IMR-90 (cell line): ENCODE data around the gene HK3. TPM values are rescaled to one million over a fixed set of nuclear protein-coding genes. Genes with fewer than 3 reads are reported as not detected.

ENCODE experiments used
- ATAC-seq: fragments of 200-7000 bp; cut with Tn5 transposase; 2 replicates; pipeline ENCODE4 v1.9.1; 2020; ENCODE audit warnings: low read depth, mild to moderate bottlenecking, moderate library complexity
- BruUV-seq: library from RNA; stranded (reverse); fragments of 400-500 nt; replicated peaks from 2 replicates; lab custom pipeline; 2021; lab: Mats Ljungman, UMichigan
- CTCF ChIA-PET: fragments of 300-600 bp; formaldehyde crosslinking; extraction: SDS; loops from one replicate; lab custom pipeline; 2021; ENCODE audit warnings: antibody characterized with exemption; lab: Yijun Ruan, JAX
- POLR2A ChIA-PET: fragments of 300-600 bp; sonication (Branson Sonifier 250); formaldehyde crosslinking; loops from one replicate; lab custom pipeline; 2022; ENCODE audit warnings: antibody characterized with exemption; ENCODE audit not compliant: unreplicated experiment; lab: Charles Lee
- DNase-seq: peaks from one replicate; pipeline ENCODE4 v3.0.0; 2013
- H2AFZ ChIP-seq: replicated peaks from 2 replicates; pipeline ENCODE3; 2013; ENCODE audit warnings: low read length, mild to moderate bottlenecking; ENCODE audit not compliant: poor library complexity
- H2AK5ac ChIP-seq: 2 replicates; pipeline ENCODE4 v1.6.1; 2013; ENCODE audit warnings: low read depth, low read length, inconsistent platforms
- H2AK9ac ChIP-seq: replicated peaks from 2 replicates; pipeline ENCODE3; 2013; ENCODE audit warnings: mild to moderate bottlenecking, low read depth, low read length, moderate library complexity; ENCODE audit not compliant: poor library complexity
- H2BK120ac ChIP-seq: 2 replicates; pipeline ENCODE4 v1.6.1; 2013; ENCODE audit warnings: low read depth, low read length, inconsistent platforms
- H2BK15ac ChIP-seq: 3 replicates; pipeline ENCODE4 v1.6.1; 2013; ENCODE audit warnings: low read depth, low read length, inconsistent platforms
- H2BK20ac ChIP-seq: 2 replicates; pipeline ENCODE4 v1.6.1; 2013; ENCODE audit warnings: low read depth, mild to moderate bottlenecking, inconsistent platforms, low read length, moderate library complexity
- H2BK5ac ChIP-seq: 2 replicates; pipeline ENCODE4 v1.6.1; 2013; ENCODE audit warnings: mild to moderate bottlenecking, low read depth, low read length, inconsistent platforms; ENCODE audit not compliant: poor library complexity, severe bottlenecking
- H3K14ac ChIP-seq: replicated peaks from 2 replicates; pipeline ENCODE4 v1.6.1; 2013; ENCODE audit warnings: low read depth, low read length, inconsistent platforms
- H3K18ac ChIP-seq: 2 replicates; pipeline ENCODE4 v1.6.1; 2013; ENCODE audit warnings: low read depth, low read length, control low read depth
- H3K23ac ChIP-seq: 2 replicates; pipeline ENCODE4 v1.6.1; 2013; ENCODE audit warnings: low read depth, low read length, inconsistent platforms
- H3K27ac ChIP-seq: 2 replicates; pipeline ENCODE4 v1.5.1; 2013; ENCODE audit warnings: mild to moderate bottlenecking, control low read depth, low read length; ENCODE audit not compliant: insufficient read depth
- H3K27me3 ChIP-seq: 2 replicates; pipeline ENCODE4 v1.6.1; 2013; ENCODE audit warnings: low read length; ENCODE audit not compliant: control insufficient read depth, insufficient read depth
- H3K36me3 ChIP-seq: 2 replicates; pipeline ENCODE4 v1.6.1; 2013; ENCODE audit warnings: low read length, mixed read lengths; ENCODE audit not compliant: control insufficient read depth, insufficient read depth
- H3K4ac ChIP-seq: 2 replicates; pipeline ENCODE4 v1.6.1; 2013; ENCODE audit warnings: low read depth, low read length, inconsistent platforms
- H3K4me1 ChIP-seq: 2 replicates; pipeline ENCODE4 v1.6.1; 2013; ENCODE audit warnings: low read length, mixed read lengths; ENCODE audit not compliant: control insufficient read depth, insufficient read depth
- H3K4me2 ChIP-seq: 2 replicates; pipeline ENCODE4 v1.6.1; 2013; ENCODE audit warnings: low read depth, mild to moderate bottlenecking, control low read depth, low read length, moderate library complexity
- H3K4me3 ChIP-seq: 2 replicates; pipeline ENCODE4 v1.5.1; 2013; ENCODE audit warnings: low read depth, mild to moderate bottlenecking, control low read depth, low read length, moderate library complexity; ENCODE audit not compliant: insufficient read depth
- H3K56ac ChIP-seq: 2 replicates; pipeline ENCODE4 v1.6.1; 2013; ENCODE audit warnings: low read length, inconsistent platforms; ENCODE audit not compliant: insufficient read depth; ENCODE audit errors: extremely low read depth
- H3K79me1 ChIP-seq, 2 experiments: 2 replicates each; pipeline ENCODE4 v1.6.1; 2013; ENCODE audit warnings: low read length in 2 of 2, inconsistent platforms in 1 of 2, low read depth in 1 of 2
- H3K9ac ChIP-seq: 2 replicates; pipeline ENCODE4 v1.6.1; 2013; ENCODE audit warnings: low read depth, low read length, control low read depth
- H3K9me1 ChIP-seq: 2 replicates; pipeline ENCODE4 v1.6.1; 2013; ENCODE audit warnings: low read length, inconsistent platforms; ENCODE audit not compliant: insufficient read depth
- H3K9me3 ChIP-seq: 2 replicates; pipeline ENCODE4 v1.6.1; 2013; ENCODE audit warnings: low read length; ENCODE audit not compliant: control insufficient read depth, insufficient read depth
- H4K20me1 ChIP-seq: 2 replicates; pipeline ENCODE4 v1.6.1; 2013; ENCODE audit warnings: low read length, inconsistent platforms; ENCODE audit not compliant: insufficient read depth
- H4K5ac ChIP-seq: 2 replicates; pipeline ENCODE4 v1.6.1; 2013; ENCODE audit warnings: mild to moderate bottlenecking, low read depth, low read length, control low read depth
- H4K8ac ChIP-seq, 2 experiments: 2 replicates each; pipeline ENCODE4 v1.6.1; 2013; ENCODE audit warnings: low read depth in 2 of 2, low read length in 2 of 2, control low read depth in 1 of 2, inconsistent platforms in 1 of 2
- H4K91ac ChIP-seq: 2 replicates; pipeline ENCODE4 v1.6.1; 2013; ENCODE audit warnings: low read depth, low read length, inconsistent platforms; ENCODE audit not compliant: insufficient read depth
- BHLHE40 ChIP-seq: fragments of 150-350 bp; IDR thresholded peaks from 2 replicates; pipeline ENCODE4 v1.6.1; 2016; ENCODE audit warnings: mild to moderate bottlenecking, low read depth, low read length
- CEBPB ChIP-seq: IDR thresholded peaks from 2 replicates; pipeline ENCODE4 v1.6.1; 2012; ENCODE audit warnings: low read depth, low read length, improper control_type of control experiment
- CHD1 ChIP-seq: IDR thresholded peaks from 2 replicates; pipeline ENCODE4 v1.6.1; 2012; ENCODE audit warnings: low read depth, low read length, improper control_type of control experiment
- CTCF ChIP-seq: conservative IDR thresholded peaks from 2 replicates; pipeline ENCODE4 v1.5.1; 2012; ENCODE audit warnings: mild to moderate bottlenecking, low read depth, low read length, improper control_type of control experiment
- FOS ChIP-seq: fragments of 150-350 bp; IDR thresholded peaks from 2 replicates; pipeline ENCODE4 v1.6.1; 2016; ENCODE audit warnings: low read depth, low read length
- MAFK ChIP-seq: IDR thresholded peaks from 2 replicates; pipeline ENCODE4 v1.6.1; 2012; ENCODE audit warnings: low read depth, low read length, improper control_type of control experiment
- MAZ ChIP-seq: IDR thresholded peaks from 2 replicates; pipeline ENCODE4 v1.6.1; 2012; ENCODE audit warnings: low read depth, mild to moderate bottlenecking, low read length, improper control_type of control experiment, moderate library complexity, borderline replicate concordance
- MXI1 ChIP-seq: IDR thresholded peaks from 2 replicates; pipeline ENCODE4 v1.6.1; 2012; ENCODE audit warnings: low read depth, mild to moderate bottlenecking, low read length, moderate library complexity, borderline replicate concordance
- NFE2L2 ChIP-seq: fragments of 150-350 bp; IDR thresholded peaks from 2 replicates; pipeline ENCODE4 v1.6.1; 2016; ENCODE audit warnings: low read depth, mild to moderate bottlenecking, low read length
- POLR2A ChIP-seq: IDR thresholded peaks from 2 replicates; pipeline ENCODE4 v1.6.1; 2012; ENCODE audit warnings: mild to moderate bottlenecking, low read depth, low read length
- RAD21 ChIP-seq: IDR thresholded peaks from 2 replicates; pipeline ENCODE4 v1.6.1; 2012; ENCODE audit warnings: low read length, improper control_type of control experiment
- RCOR1 ChIP-seq: IDR thresholded peaks from 2 replicates; pipeline ENCODE4 v1.6.1; 2012; ENCODE audit warnings: mild to moderate bottlenecking, low read length, improper control_type of control experiment; ENCODE audit not compliant: insufficient replicate concordance
- RFX5 ChIP-seq: IDR thresholded peaks from 2 replicates; pipeline ENCODE4 v1.8.0; 2012; ENCODE audit warnings: low read depth, mild to moderate bottlenecking, low read length, moderate library complexity
- SMC3 ChIP-seq: fragments of 150-350 bp; IDR thresholded peaks from 2 replicates; pipeline ENCODE4 v1.6.1; 2016; ENCODE audit warnings: low read depth, mild to moderate bottlenecking, antibody characterized with exemption, low read length, moderate library complexity
- WGBS, 2 experiments: methylation state at CpG; one replicate each; pipeline versions ENCODE4 v1.1.5 to v1.1.7; 2013; ENCODE audit warnings: missing lambda C conversion rate in 2 of 2; ENCODE audit not compliant: insufficient read length in 1 of 2; ENCODE audit errors: extremely low coverage in 2 of 2; 5-methylcytosine and 5-hydroxymethylcytosine counted together
- dilution Hi-C: fragments of 300-500 bp; cut with HindIII; formaldehyde crosslinking; loops from one replicate; pipeline ENCODE4 v1.14.3; 2018; ENCODE audit warnings: low sequenced_read_pairs; ENCODE audit not compliant: unreplicated experiment
- in situ Hi-C: fragments of 300-500 bp; cut with MboI; formaldehyde crosslinking; loops from 3 replicates; pipeline ENCODE4 v1.14.3; 2019; ENCODE audit warnings: low sequenced_read_pairs, inconsistent platforms, mixed read lengths
- intact Hi-C: fragments of 100-400 bp; cut with micrococcal nuclease; formaldehyde crosslinking; loops from 2 replicates; pipeline ENCODE4 v1.10.0; 2022
- polyA plus RNA-seq, 3 experiments: library from polyadenylated mRNA; depleted of rRNA; stranded (reverse); fragments of >200 nt; gene quantifications; 2 replicates each; pipeline ENCODE4 v1.2.3, GENCODE V29; 2012; ENCODE audit warnings: low replicate concordance in 1 of 3
- total RNA-seq: library from RNA; depleted of rRNA; stranded (reverse); fragments of >200 nt; gene quantifications from 2 replicates; pipeline ENCODE4 v1.2.3, GENCODE V29; 2012
- TF ChIP-seq, protein P1 (sequence below): fragments of 150-350 bp; IDR thresholded peaks from 2 replicates; pipeline ENCODE4 v1.6.1; 2016; ENCODE audit warnings: low read depth, mild to moderate bottlenecking, low read length, moderate library complexity, borderline replicate concordance
- TF ChIP-seq, protein P2 (sequence below): fragments of 150-350 bp; IDR thresholded peaks from 2 replicates; pipeline ENCODE4 v1.6.1; 2017; ENCODE audit warnings: mild to moderate bottlenecking, antibody characterized with exemption, low read length, low read depth

HK3 gene
- total and polyA plus RNA-seq, 2 of the 4 experiments (the other 2 are of a cell fraction): not detected

DNA sequence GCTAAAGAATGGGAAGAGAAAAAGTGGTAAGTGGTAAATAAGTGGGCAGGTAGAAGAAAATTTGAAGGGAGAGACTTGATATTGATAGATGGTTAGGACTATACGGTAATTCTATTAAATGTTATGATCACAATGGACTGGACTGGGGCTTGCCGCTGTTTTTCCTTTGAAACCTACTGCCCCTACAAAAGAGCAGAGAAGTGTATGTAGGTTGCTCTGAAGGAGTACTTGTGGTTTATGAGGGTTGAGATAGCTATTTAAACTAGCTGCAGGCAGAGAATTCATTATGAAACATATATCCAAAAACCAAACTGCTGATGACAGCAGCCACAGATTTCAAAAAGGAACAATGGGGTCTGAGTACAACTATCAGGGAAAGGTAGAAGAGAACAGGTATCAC lies 16.8 kb upstream of the HK3 start:
- no peak overlapping the region for H2AFZ ChIP-seq
- BruUV-seq: no TSS peak
- intact Hi-C loops: no loop called here
- H3K27me3 ChIP-seq: no peaks in the 10 kb centered on the region
- H3K36me3 ChIP-seq: peaks cover 4% of the 10 kb centered on the region; the same call in 1 of the 2 replicates
- H3K79me1 ChIP-seq: peaks cover 28 to 29% of the 10 kb centered on the region in 2 experiments
- ChIA-PET CTCF (no interaction called here), POLR2A (interaction anchor here (0.5 to 1.0 kb wide), 3 partner anchors 12 to 243 kb away, joined by 3 to 17 read pairs (median 6); no protein-coding TSS in a partner anchor)
- H3K9me1 ChIP-seq: peaks cover 3% of the 10 kb centered on the region; the same call in 1 of the 2 replicates
- ATAC-seq (no peak), DNase-seq (no peak)
- no peak overlapping the region for H3K9ac ChIP-seq
- H3K4me1 ChIP-seq: no peaks in the 10 kb centered on the region
- in situ Hi-C loops: no loop called here
- no peak overlapping the region for H3K56ac ChIP-seq
- H2BK15ac ChIP-seq: no peak overlapping the region
- WGBS, 2 experiments: no CpG with 5 or more reads among the region's 2 CpGs
- H3K27ac ChIP-seq: no peak overlapping the region
- H2BK5ac ChIP-seq: no peak overlapping the region
- no peak overlapping the region for H3K23ac ChIP-seq
- dilution Hi-C loops: no loop called here
- no peak overlapping the region for H4K8ac ChIP-seq
- no peaks in the 10 kb centered on the region for H3K9me3 ChIP-seq
- no peak overlapping the region for H4K91ac ChIP-seq
- peaks cover 10% of the 10 kb centered on the region for H4K20me1 ChIP-seq
- no peak overlapping the region for H3K4ac ChIP-seq
- H3K4me2 ChIP-seq: no peak overlapping the region
- H2AK9ac ChIP-seq: no peak overlapping the region
- TF ChIP-seq RCOR1 (no peak), POLR2A (no peak), MXI1 (no peak), SMC3 (no peak), FOS (no peak), MAFK (no peak), RAD21 (no peak), CTCF (no peak), BHLHE40 (no peak), NFE2L2 (no peak), CEBPB (no peak), CHD1 (no peak), MAZ (no peak), RFX5 (no peak)
- TF ChIP-seq, protein P1, sequence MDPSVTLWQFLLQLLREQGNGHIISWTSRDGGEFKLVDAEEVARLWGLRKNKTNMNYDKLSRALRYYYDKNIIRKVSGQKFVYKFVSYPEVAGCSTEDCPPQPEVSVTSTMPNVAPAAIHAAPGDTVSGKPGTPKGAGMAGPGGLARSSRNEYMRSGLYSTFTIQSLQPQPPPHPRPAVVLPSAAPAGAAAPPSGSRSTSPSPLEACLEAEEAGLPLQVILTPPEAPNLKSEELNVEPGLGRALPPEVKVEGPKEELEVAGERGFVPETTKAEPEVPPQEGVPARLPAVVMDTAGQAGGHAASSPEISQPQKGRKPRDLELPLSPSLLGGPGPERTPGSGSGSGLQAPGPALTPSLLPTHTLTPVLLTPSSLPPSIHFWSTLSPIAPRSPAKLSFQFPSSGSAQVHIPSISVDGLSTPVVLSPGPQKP: no peak
- TF ChIP-seq, protein P2, sequence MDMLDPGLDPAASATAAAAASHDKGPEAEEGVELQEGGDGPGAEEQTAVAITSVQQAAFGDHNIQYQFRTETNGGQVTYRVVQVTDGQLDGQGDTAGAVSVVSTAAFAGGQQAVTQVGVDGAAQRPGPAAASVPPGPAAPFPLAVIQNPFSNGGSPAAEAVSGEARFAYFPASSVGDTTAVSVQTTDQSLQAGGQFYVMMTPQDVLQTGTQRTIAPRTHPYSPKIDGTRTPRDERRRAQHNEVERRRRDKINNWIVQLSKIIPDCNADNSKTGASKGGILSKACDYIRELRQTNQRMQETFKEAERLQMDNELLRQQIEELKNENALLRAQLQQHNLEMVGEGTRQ: no peak
- H4K5ac ChIP-seq: no peak overlapping the region
- no peak overlapping the region for H2AK5ac ChIP-seq
- H3K14ac ChIP-seq: no peak overlapping the region
- H2BK120ac ChIP-seq: no peak overlapping the region
- no peak overlapping the region for H3K4me3 ChIP-seq
- no peak overlapping the region for H3K18ac ChIP-seq
- no peak overlapping the region for H2BK20ac ChIP-seq
